ENCODE measurements around the gene SETDB2. TPM values are rescaled to one million over a fixed set of nuclear protein-coding genes. Genes with fewer than 3 reads are reported as not detected.

Gene SETDB2
- polyA plus RNA-seq, 1 experiment, result 21.7 TPM

DNA sequence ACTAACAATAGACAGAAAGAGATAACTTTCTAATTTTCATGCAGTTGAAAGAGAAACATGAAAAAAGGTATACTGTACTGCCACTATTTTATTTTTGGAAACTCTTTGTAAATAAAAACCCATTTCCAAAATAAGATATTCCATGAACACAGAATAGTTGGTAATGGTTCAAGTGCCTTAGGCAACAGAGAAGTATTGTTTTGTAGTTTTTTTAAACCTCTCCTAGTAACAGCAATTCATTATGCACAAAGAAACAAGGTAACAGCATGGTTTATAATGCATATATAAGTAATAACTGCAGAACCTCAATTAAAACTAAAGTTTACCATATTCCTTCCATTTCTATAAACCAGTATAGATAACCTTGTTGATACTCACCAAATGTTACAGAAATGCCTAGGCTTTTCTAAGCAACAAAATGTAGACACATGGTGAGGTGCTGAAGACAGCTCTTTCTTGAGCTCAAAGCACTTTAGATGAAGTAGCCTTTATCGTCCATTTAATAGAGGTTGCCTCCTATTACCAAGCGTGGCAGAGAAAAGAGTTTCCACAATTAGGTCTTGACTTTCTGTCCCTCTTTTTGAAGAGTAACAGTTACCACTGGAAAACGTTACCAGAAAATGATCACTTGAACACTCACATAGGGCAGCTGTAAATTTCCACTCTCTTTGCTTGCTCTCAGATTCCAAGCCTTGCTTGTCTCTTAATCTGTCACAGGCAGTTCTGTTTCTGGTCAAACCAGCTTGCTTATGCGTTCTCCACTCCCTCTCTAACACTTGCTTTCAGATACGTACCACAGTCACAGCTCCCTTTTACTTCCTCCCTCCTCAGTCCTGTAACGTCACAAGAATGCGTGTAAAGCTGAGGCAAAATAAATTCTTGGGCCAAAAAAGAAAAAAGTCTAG is 43.1 kb upstream of the SETDB2 start:
- ChIA-PET POLR2A (no interaction called here), CTCF (interaction anchor here (0.5 kb wide), 1 partner anchor 35 kb away, joined by 3 read pairs; no protein-coding TSS in a partner anchor)
- H3K9me3 ChIP-seq (ENCODE audit: control insufficient read depth, insufficient read depth, low read length), result no peaks in the 10 kb centered on the region; the same call in 1 of the 2 replicates
- no peaks in the 10 kb centered on the region for H3K27me3 ChIP-seq (ENCODE audit: control insufficient read depth, insufficient read depth, low read length)
- TF ChIP-seq, protein P1, sequence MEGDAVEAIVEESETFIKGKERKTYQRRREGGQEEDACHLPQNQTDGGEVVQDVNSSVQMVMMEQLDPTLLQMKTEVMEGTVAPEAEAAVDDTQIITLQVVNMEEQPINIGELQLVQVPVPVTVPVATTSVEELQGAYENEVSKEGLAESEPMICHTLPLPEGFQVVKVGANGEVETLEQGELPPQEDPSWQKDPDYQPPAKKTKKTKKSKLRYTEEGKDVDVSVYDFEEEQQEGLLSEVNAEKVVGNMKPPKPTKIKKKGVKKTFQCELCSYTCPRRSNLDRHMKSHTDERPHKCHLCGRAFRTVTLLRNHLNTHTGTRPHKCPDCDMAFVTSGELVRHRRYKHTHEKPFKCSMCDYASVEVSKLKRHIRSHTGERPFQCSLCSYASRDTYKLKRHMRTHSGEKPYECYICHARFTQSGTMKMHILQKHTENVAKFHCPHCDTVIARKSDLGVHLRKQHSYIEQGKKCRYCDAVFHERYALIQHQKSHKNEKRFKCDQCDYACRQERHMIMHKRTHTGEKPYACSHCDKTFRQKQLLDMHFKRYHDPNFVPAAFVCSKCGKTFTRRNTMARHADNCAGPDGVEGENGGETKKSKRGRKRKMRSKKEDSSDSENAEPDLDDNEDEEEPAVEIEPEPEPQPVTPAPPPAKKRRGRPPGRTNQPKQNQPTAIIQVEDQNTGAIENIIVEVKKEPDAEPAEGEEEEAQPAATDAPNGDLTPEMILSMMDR (IDR thresholded peaks at IDR 0.05; ENCODE audit: low read depth, low read length), result no peak
- H3K4me3 ChIP-seq (ENCODE audit: low read depth, low read length), result no peak overlapping the region; the same call in 1 of the 2 replicates
- DNase-seq (ENCODE audit: low read depth, low spot score), result peak; percentile 41
- peak overlapping the region; percentile 59 for H3K27ac ChIP-seq (ENCODE audit: low read depth, low read length)

DNA sequence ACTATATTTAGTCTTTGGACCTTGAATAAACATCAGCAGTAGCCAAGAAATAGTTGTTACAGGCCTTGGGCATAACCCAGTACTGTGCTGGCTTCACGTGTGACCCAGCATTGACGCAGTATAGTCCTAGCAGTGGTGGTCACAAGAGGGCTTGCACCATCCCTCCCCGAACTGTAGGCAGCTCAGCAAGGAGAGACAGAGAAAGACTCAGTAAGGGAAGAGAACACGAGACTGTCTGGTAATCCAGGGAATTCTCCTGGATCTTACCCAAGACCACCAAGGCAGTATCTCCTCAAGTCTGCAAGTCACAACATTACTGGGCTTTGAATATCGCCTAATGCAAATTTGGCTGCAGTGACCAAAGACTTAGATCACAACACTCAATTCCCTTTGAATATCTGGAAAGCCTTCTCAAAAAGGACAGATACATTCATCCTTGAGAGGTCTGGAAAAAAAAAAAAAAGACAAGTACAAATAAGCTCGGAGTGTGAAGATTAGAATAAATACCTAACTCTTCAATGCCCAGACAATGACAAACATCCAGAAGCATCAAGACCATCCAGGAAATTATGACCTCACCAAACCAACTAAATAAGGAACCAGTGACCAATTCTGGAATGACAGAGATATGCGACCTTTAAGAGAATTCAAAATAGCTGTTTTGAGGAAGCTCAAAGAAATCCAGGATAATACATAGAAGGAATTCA is 39.9 kb upstream of the SETDB2 start:
- H3K27ac ChIP-seq (ENCODE audit: low read depth, low read length), result no peak overlapping the region
- POLR2A ChIA-PET, result no interaction called here
- H3K9me3 ChIP-seq (ENCODE audit: control insufficient read depth, insufficient read depth, low read length), result no peaks in the 10 kb centered on the region; the same call in 1 of the 2 replicates
- no peak overlapping the region for H3K4me3 ChIP-seq (ENCODE audit: low read depth, low read length)
- H3K27me3 ChIP-seq (ENCODE audit: control insufficient read depth, insufficient read depth, low read length), result no peaks in the 10 kb centered on the region
- DNase-seq (ENCODE audit: low read depth, low spot score), result no peak
- TF ChIP-seq, protein P1 (IDR thresholded peaks at IDR 0.05; ENCODE audit: low read depth, low read length), result no peak
- CTCF ChIA-PET, result no interaction called here

DNA sequence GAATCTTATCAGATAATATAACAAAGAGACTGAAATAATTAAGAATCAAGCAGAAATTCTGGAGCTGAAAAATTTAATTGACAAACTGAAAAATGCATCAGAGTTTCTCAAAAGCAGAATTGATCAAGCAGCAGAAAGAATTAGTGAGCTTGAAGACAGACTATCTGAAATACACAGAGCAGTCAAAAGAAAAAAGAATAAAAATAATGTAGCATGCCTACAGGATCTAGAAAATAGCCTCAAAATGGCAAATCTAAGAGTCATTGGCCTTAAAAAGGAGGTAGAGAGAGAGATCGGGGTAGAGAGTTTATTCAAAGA is 39.4 kb upstream of the SETDB2 start:
- CTCF ChIA-PET, result no interaction called here
- POLR2A ChIA-PET, result no interaction called here
- Histone ChIP-seq H3K4me3 (ENCODE audit: low read depth, low read length) (no peak overlapping the region), H3K27me3 (ENCODE audit: control insufficient read depth, insufficient read depth, low read length) (no peaks in the 10 kb centered on the region), H3K9me3 (ENCODE audit: control insufficient read depth, insufficient read depth, low read length) (no peaks in the 10 kb centered on the region; the same call in 1 of the 2 replicates), H3K27ac (ENCODE audit: low read depth, low read length) (no peak overlapping the region)
- TF ChIP-seq, protein P1 (IDR thresholded peaks at IDR 0.05; ENCODE audit: low read depth, low read length), result no peak
- no peak for DNase-seq (ENCODE audit: low read depth, low spot score)

DNA sequence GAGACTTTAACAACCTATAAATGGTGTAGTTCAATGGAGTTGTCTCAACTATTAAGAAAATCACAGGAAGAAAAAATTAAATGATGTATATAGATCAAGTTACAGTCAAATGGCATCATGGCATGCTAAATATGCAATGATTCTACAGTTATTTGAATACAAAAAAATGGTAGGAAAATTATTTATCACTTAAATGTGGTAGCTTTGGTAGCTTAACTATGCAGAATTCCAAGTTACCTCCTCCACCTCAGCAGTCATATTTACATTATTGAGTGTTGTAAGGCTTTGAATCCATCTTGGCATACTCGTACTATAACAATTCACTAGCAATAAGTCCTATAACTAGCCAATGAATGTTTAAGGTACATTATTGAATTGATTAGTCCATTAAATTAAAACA is 37.0 kb upstream of the SETDB2 start:
- Histone ChIP-seq H3K4me3 (ENCODE audit: low read depth, low read length) (no peak overlapping the region), H3K9me3 (ENCODE audit: control insufficient read depth, insufficient read depth, low read length) (no peaks in the 10 kb centered on the region; the same call in 1 of the 2 replicates), H3K27me3 (ENCODE audit: control insufficient read depth, insufficient read depth, low read length) (no peaks in the 10 kb centered on the region), H3K27ac (ENCODE audit: low read depth, low read length) (no peak overlapping the region)
- ChIA-PET POLR2A (no interaction called here), CTCF (no interaction called here)
- TF ChIP-seq, protein P1 (IDR thresholded peaks at IDR 0.05; ENCODE audit: low read depth, low read length), result no peak
- no peak for DNase-seq (ENCODE audit: low read depth, low spot score)

DNA sequence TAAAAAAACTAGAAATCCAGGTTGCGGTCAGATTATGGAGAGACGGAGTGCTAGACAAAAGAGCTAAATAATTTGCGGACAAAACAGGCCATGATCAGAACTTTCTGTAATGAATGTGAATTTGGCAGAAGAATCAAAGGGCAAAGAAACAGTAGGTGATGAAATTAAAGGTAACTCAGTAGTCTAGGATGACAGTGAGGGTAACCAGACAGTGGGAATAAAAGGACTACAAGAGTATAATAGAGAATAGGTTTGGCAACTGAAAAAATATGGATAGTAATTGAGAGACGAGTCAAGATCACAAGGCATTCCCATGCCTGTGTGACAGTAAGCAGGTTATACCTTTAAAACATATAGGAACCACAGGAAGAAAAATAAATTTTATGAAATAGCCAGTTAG is 36.1 kb upstream of the SETDB2 start:
- no peak for DNase-seq (ENCODE audit: low read depth, low spot score)
- Histone ChIP-seq H3K4me3 (ENCODE audit: low read depth, low read length) (no peak overlapping the region), H3K9me3 (ENCODE audit: control insufficient read depth, insufficient read depth, low read length) (no peaks in the 10 kb centered on the region; the same call in 1 of the 2 replicates), H3K27me3 (ENCODE audit: control insufficient read depth, insufficient read depth, low read length) (no peaks in the 10 kb centered on the region), H3K27ac (ENCODE audit: low read depth, low read length) (no peak overlapping the region)
- CTCF ChIA-PET, result no interaction called here
- POLR2A ChIA-PET, result no interaction called here
- TF ChIP-seq, protein P1 (IDR thresholded peaks at IDR 0.05; ENCODE audit: low read depth, low read length), result no peak

All from AG04450 (cell line).